Gastroesophageal sphincter (tissue), 4 donors: ENCODE measurements around the gene ITGA3. TPM values are rescaled to one million over a fixed set of nuclear protein-coding genes. Genes with fewer than 3 reads are reported as not detected.

Experiments used
- ATAC-seq: fragments of 150-250 bp; one replicate; pipeline ENCODE4 v1.9.1; 2016; ENCODE audit warnings: mild to moderate bottlenecking, moderate library complexity
- H3K27ac ChIP-seq, 4 donors: fragments of 200-600 bp; sonication (generic) in 3 of 4; 1 replicate in 3 of 4; 2 replicates in 1 of 4; pipeline ENCODE4 v1.5.1; 2016 to 2019
- H3K27me3 ChIP-seq: fragments of 200-600 bp; sonication (generic); one replicate; pipeline ENCODE4 v1.5.1; 2019
- H3K36me3 ChIP-seq, 2 donors: fragments of 200-600 bp; sonication (generic); one replicate each; pipeline ENCODE4 v1.5.1; 2019; ENCODE audit warnings: control low read depth in 1 of 2
- H3K4me1 ChIP-seq, 3 donors: fragments of 200-600 bp; sonication (generic); 1 replicate in 2 of 3; 2 replicates in 1 of 3; pipeline ENCODE4 v1.5.1; 2016 to 2019; ENCODE audit warnings: control low read depth in 2 of 3
- H3K4me3 ChIP-seq, 2 donors: fragments of 200-600 bp; sonication (generic); one replicate each; pipeline ENCODE4 v1.5.1; 2019; ENCODE audit warnings: mild to moderate bottlenecking in 1 of 2, moderate library complexity in 1 of 2
- H3K9me3 ChIP-seq, 3 donors: fragments of 200-600 bp; sonication (generic); one replicate each; pipeline ENCODE4 v1.5.1; 2017 to 2019; ENCODE audit warnings: control low read depth in 2 of 3
- CTCF ChIP-seq, 4 experiments: fragments of 200-600 bp in 2 of 4; fragments of 450-650 bp in 2 of 4; sonication (generic) in 1 of 4; IDR thresholded peaks; one replicate each; pipeline ENCODE4 v1.5.1; 2017 to 2019; ENCODE audit warnings: antibody characterized with exemption in 4 of 4, mild to moderate bottlenecking in 2 of 4, moderate library complexity in 2 of 4
- EP300 ChIP-seq: sonication (generic); formaldehyde crosslinking; IDR thresholded peaks from one replicate; pipeline ENCODE4 v1.6.1; 2017; ENCODE audit warnings: antibody characterized with exemption, mild to moderate bottlenecking
- POLR2A ChIP-seq, 2 donors: fragments of 450-650 bp; IDR thresholded peaks; one replicate each; pipeline ENCODE4 v1.6.1; 2017; ENCODE audit warnings: antibody characterized with exemption in 2 of 2, mild to moderate bottlenecking in 2 of 2, moderate library complexity in 1 of 2
- POLR2AphosphoS5 ChIP-seq: sonication (generic); formaldehyde crosslinking; IDR thresholded peaks from one replicate; pipeline ENCODE4 v1.6.1; 2017; ENCODE audit warnings: antibody characterized with exemption
- WGBS, 2 donors: methylation state at CpG; one replicate each; pipeline ENCODE4 v1.1.5; 2018; ENCODE audit warnings: low coverage in 1 of 2; 5-methylcytosine and 5-hydroxymethylcytosine counted together
- total RNA-seq, 4 donors: library from RNA; depleted of rRNA; stranded (reverse); fragments of >200 nt; gene quantifications; one replicate each; pipeline ENCODE4 v1.1.0, GENCODE V29; 2016

The ITGA3 gene
- total RNA-seq, 4 donors from 2014 or later = 62.4 to 131 (median 124) TPM

- peaks cover 7 to 65% (median 29%) of the 10 kb centered on the region in 3 donors for H3K4me1 ChIP-seq
- 83% methylated on average over 2 of the region's 2 CpGs; no CpG with 5 or more reads in 1 of the 2 donors for WGBS, 2 donors
Observed at GRCh38 chr17:50103252-50103651, 47.3 kb downstream of the ITGA3 start.

DNA sequence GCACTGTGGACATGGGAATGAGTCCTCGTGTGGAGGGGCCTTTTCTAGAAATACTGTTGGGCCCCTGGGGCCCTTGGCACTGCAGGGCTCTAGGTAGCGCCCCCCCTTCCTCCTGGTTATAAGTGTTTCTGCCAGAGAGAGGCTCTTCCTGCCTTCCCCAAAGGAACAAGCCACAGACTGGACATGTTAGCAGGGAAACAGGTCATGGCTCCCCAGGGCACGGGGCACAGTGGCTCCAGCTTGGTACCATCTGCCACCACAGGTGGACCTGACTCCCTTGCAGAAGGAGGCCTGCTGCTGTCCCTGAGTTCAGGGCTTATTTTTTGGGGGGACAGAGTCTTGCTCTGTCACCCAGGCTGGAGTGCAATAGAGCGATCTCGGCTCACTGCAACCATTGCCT, 48.0 kb downstream of the ITGA3 start:
- no peak overlapping the region for H3K27ac ChIP-seq
- TF ChIP-seq POLR2A (IDR thresholded peaks at IDR 0.05) (no peak), POLR2AphosphoS5 (no peak), EP300 (no peak), CTCF (IDR thresholded peaks at IDR 0.05) (no peak)
- peaks cover 0 to 80% of the 10 kb centered on the region in 2 donors for H3K36me3 ChIP-seq
- H3K9me3 ChIP-seq = no peaks in the 10 kb centered on the region
- H3K27me3 ChIP-seq = no peaks in the 10 kb centered on the region
- no CpG with 5 or more reads among the region's 5 CpGs for WGBS, 2 donors
- peaks cover 7 to 58% (median 29%) of the 10 kb centered on the region in 3 donors for H3K4me1 ChIP-seq
- ATAC-seq = no peak
- no peak overlapping the region for H3K4me3 ChIP-seq

More at GRCh38 chr17:50103252-50103651, 47.3 kb downstream of the ITGA3 start:
- peaks cover 0 to 80% of the 10 kb centered on the region in 2 donors for H3K36me3 ChIP-seq
- peak overlapping the region in 3 of 4 donors; percentile 79 to 82 (median 80) for H3K27ac ChIP-seq
- no peak for ATAC-seq
- H3K9me3 ChIP-seq = no peaks in the 10 kb centered on the region
- no peak for TF ChIP-seq EP300
- TF ChIP-seq POLR2A (IDR thresholded peaks at IDR 0.05) = no peak
- TF ChIP-seq POLR2AphosphoS5 = no peak
- H3K27me3 ChIP-seq = no peaks in the 10 kb centered on the region
- H3K4me3 ChIP-seq = no peak overlapping the region

- Histone ChIP-seq H3K27ac (no peak overlapping the region), H3K4me1 (peaks cover 7 to 42% (median 23%) of the 10 kb centered on the region in 3 donors), H3K36me3 (peaks cover 0 to 85% of the 10 kb centered on the region in 2 donors), H3K9me3 (no peaks in the 10 kb centered on the region), H3K27me3 (no peaks in the 10 kb centered on the region), H3K4me3 (no peak overlapping the region)
- ATAC-seq = no peak
- TF ChIP-seq CTCF (IDR thresholded peaks at IDR 0.05) (no peak), EP300 (no peak), POLR2A (IDR thresholded peaks at IDR 0.05) (no peak), POLR2AphosphoS5 (no peak)
- 85% methylated on average over 11 of the region's 21 CpGs; no CpG with 5 or more reads in 1 of the 2 donors for WGBS, 2 donors
Observed at GRCh38 chr17:50105811-50106210, 49.9 kb downstream of the ITGA3 start.

DNA sequence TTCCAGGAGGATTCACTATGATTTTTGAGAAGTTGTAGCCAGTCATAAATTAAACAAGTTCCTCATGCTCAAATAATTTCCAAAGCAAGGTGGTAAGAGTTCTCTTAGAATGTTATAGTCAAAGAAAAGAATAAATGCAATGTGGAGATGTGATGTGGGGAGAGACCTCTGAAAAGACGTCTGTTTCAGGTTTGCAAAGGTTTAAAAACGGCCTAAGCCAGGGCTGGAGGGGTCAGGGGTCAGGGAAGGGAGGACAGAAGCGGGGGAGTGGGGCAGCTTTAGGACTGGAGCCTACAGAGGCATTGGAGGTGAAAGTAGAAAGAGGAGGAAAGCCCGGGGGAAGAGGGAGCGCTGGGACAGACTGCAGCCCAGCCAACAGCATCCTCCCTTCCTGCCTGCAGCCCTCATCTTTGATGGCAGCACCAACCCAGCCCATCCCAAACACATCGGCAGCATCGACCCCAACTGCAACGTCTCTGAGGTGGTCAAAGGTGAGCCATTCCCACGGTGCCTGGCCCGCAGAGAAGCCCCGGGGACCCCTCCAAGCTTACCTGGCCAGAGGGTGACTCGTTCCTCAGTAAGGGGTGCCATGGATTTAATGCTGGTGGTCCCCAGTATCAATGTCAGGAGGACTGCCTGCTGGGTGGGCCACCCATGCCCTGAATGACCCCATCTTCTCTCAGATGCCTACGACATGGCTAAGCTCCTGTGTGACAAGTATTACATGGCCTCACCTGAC, 50.7 kb downstream of the ITGA3 start:
- Histone ChIP-seq H3K27ac (no peak overlapping the region), H3K27me3 (no peaks in the 10 kb centered on the region), H3K4me3 (no peak overlapping the region), H3K4me1 (peaks cover 7 to 42% (median 18%) of the 10 kb centered on the region in 3 donors), H3K9me3 (no peaks in the 10 kb centered on the region), H3K36me3 (peaks cover 0 to 84% of the 10 kb centered on the region in 2 donors)
- no peak for ATAC-seq
- 31 to 59% methylated on average over 2 to 5 of the region's 13 CpGs for WGBS, 2 donors
- TF ChIP-seq POLR2AphosphoS5 = no peak
- TF ChIP-seq CTCF (IDR thresholded peaks at IDR 0.05) = no peak
- TF ChIP-seq EP300 = no peak
- no peak for TF ChIP-seq POLR2A (IDR thresholded peaks at IDR 0.05)

GRCh38 chr17:50107790-50108414, 52.0 kb downstream of the ITGA3 start:
- WGBS, 2 donors = 89% methylated on average over 4 of the region's 10 CpGs; no CpG with 5 or more reads in 1 of the 2 donors
- ATAC-seq = no peak
- no peak overlapping the region for H3K4me3 ChIP-seq
- H3K9me3 ChIP-seq = no peaks in the 10 kb centered on the region
- TF ChIP-seq POLR2A (IDR thresholded peaks at IDR 0.05) = no peak
- no peak for TF ChIP-seq POLR2AphosphoS5
- no peak for TF ChIP-seq EP300
- H3K36me3 ChIP-seq = peaks cover 0 to 82% of the 10 kb centered on the region in 2 donors
- peaks cover 4 to 42% (median 15%) of the 10 kb centered on the region in 3 donors for H3K4me1 ChIP-seq
- no peaks in the 10 kb centered on the region for H3K27me3 ChIP-seq
- H3K27ac ChIP-seq = peak overlapping the region in 1 of 4 donors; percentile 26
